Keratinocyte (primary cell): Measurements from ENCODE around the gene PLEKHS1. TPM values are rescaled to one million over a fixed set of nuclear protein-coding genes. Genes with fewer than 3 reads are reported as not detected.

ENCODE experiments used
- DNase-seq: peaks from one replicate; pipeline ENCODE4 v3.0.0-alpha.2; 2011; ENCODE audit warnings: low read depth, missing footprints, low spot score
- FAIRE-seq: peaks from 2 replicates; lab custom pipeline; 2011; peaks lifted over from hg19 to GRCh38; lab: Jason Lieb, UNC
- H2AFZ ChIP-seq: 2 replicates; pipeline ENCODE4 v1.6.0; 2012; ENCODE audit warnings: low read length, control low read depth, inconsistent platforms; ENCODE audit not compliant: control insufficient read depth
- H3K27ac ChIP-seq: 2 replicates; pipeline ENCODE4 v1.5.1; 2011; ENCODE audit warnings: low read length; ENCODE audit not compliant: control insufficient read depth, insufficient read depth
- H3K27me3 ChIP-seq: 3 replicates; pipeline ENCODE4 v1.6.0; 2011; ENCODE audit warnings: low read length; ENCODE audit not compliant: control insufficient read depth, insufficient read depth; ENCODE audit errors: extremely low read depth
- H3K36me3 ChIP-seq, 2 experiments: 2 replicates in 1 of 2; 3 replicates in 1 of 2; pipeline ENCODE4 v1.5.1; 2011; ENCODE audit warnings: low read length in 2 of 2, mild to moderate bottlenecking in 1 of 2; ENCODE audit not compliant: control insufficient read depth in 2 of 2, insufficient read depth in 2 of 2; ENCODE audit errors: extremely low read depth in 1 of 2
- H3K4me1 ChIP-seq: 3 replicates; pipeline ENCODE4 v1.5.1; 2011; ENCODE audit warnings: low read length; ENCODE audit not compliant: control insufficient read depth, insufficient read depth; ENCODE audit errors: extremely low read depth
- H3K4me2 ChIP-seq: 3 replicates; pipeline ENCODE4 v1.6.0; 2011; ENCODE audit warnings: low read depth, low read length; ENCODE audit not compliant: control insufficient read depth, insufficient read depth; ENCODE audit errors: extremely low read depth
- H3K4me3 ChIP-seq, 3 experiments: fragments of 200-600 bp in 1 of 3; sonication (generic) in 1 of 3; 2 replicates in 2 of 3; 3 replicates in 1 of 3; pipeline ENCODE4 v1.5.1; 2011 to 2016; ENCODE audit warnings: low read length in 3 of 3, mild to moderate bottlenecking in 3 of 3, control low read depth in 2 of 3, inconsistent platforms in 1 of 3, low read depth in 1 of 3, mixed read lengths in 1 of 3, mixed run types in 1 of 3, moderate library complexity in 1 of 3; ENCODE audit not compliant: control insufficient read depth in 2 of 3, insufficient read depth in 2 of 3; ENCODE audit errors: extremely low read depth in 1 of 3
- H3K79me2 ChIP-seq: 2 replicates; pipeline ENCODE4 v1.6.0; 2012; ENCODE audit warnings: low read length; ENCODE audit not compliant: control insufficient read depth, insufficient read depth
- H3K9ac ChIP-seq: 3 replicates; pipeline ENCODE4 v1.6.0; 2011; ENCODE audit warnings: low read length; ENCODE audit not compliant: control insufficient read depth, insufficient read depth; ENCODE audit errors: extremely low read depth
- H3K9me1 ChIP-seq: 3 replicates; pipeline ENCODE4 v1.6.0; 2011; ENCODE audit warnings: low read length; ENCODE audit not compliant: control insufficient read depth, insufficient read depth; ENCODE audit errors: extremely low read depth
- H3K9me3 ChIP-seq: 2 replicates; pipeline ENCODE4 v1.5.1; 2012; ENCODE audit warnings: low read depth, low read length; ENCODE audit not compliant: control insufficient read depth
- H4K20me1 ChIP-seq: 3 replicates; pipeline ENCODE4 v1.6.0; 2011; ENCODE audit warnings: low read length; ENCODE audit not compliant: control insufficient read depth, insufficient read depth; ENCODE audit errors: extremely low read depth
- CTCF ChIP-seq, 3 experiments: IDR thresholded peaks in 1 of 3; conservative IDR thresholded peaks in 1 of 3; optimal IDR thresholded peaks in 1 of 3; 2 replicates in 2 of 3; 3 replicates in 1 of 3; pipeline versions ENCODE3 to v1.5.1; 2011; ENCODE audit warnings: low read length in 3 of 3, mild to moderate bottlenecking in 3 of 3, moderate library complexity in 2 of 3, control low read depth in 1 of 3, inconsistent platforms in 1 of 3; ENCODE audit not compliant: insufficient read depth in 2 of 3; ENCODE audit errors: extremely low read depth in 1 of 3
- EZH2 ChIP-seq: IDR thresholded peaks from one replicate; pipeline ENCODE4 v1.6.1; 2012; ENCODE audit warnings: inconsistent platforms, mild to moderate bottlenecking, low read length, moderate library complexity
- dilution Hi-C: fragments of 300-500 bp; cut with MboI; formaldehyde crosslinking; loops from one replicate; pipeline ENCODE4 v1.7.0; 2020; ENCODE audit warnings: low sequenced_read_pairs; ENCODE audit not compliant: extremely low pct_ligation_motif_present
- polyA plus RNA-seq, 5 experiments: library from polyadenylated mRNA; depleted of rRNA in 3 of 5; stranded (reverse) in 3 of 5; stranded (forward) in 1 of 5; unstranded in 1 of 5; fragments of >200 nt; gene quantifications; 1 replicate in 1 of 5; 2 replicates in 3 of 5; 3 replicates in 1 of 5; pipeline versions ENCODE4 v1.2.1 to v1.2.3, GENCODE V29; 2011 to 2012; ENCODE audit warnings: missing spikeins in 2 of 5, low read depth in 1 of 5, low replicate concordance in 1 of 5

Gene PLEKHS1
- polyA plus RNA-seq, 1 donor (not counting 4 experiments of a cell fraction or from before 2014, with no cell fraction given): not detected

GRCh38 chr10:113762083-113762482 is 10.6 kb downstream of the PLEKHS1 start:
- Histone ChIP-seq H3K27ac (no peak overlapping the region), H3K36me3 (no peaks in the 10 kb centered on the region), H3K4me2 (no peak overlapping the region), H3K9me1 (no peaks in the 10 kb centered on the region), H3K4me3 (no peak overlapping the region), H3K9me3 (no peaks in the 10 kb centered on the region), H4K20me1 (no peaks in the 10 kb centered on the region), H3K27me3 (no peaks in the 10 kb centered on the region), H3K9ac (no peak overlapping the region), H3K4me1 (no peaks in the 10 kb centered on the region), H3K79me2 (no peaks in the 10 kb centered on the region), H2AFZ (no peak overlapping the region)
- DNase-seq: no peak
- dilution Hi-C loops: no loop called here
- TF ChIP-seq CTCF (optimal IDR thresholded peaks at IDR 0.05 in 1 of 3, IDR thresholded peaks at IDR 0.05 in 1 of 3, conservative IDR thresholded peaks at IDR 0.05 in 1 of 3; ENCODE audit: extremely low read depth in 1 of 3, insufficient read depth in 2 of 3, low read length in 3 of 3): no peak
- TF ChIP-seq EZH2: no peak
- no peak for FAIRE-seq

- Histone ChIP-seq H2AFZ (no peak overlapping the region), H3K36me3 (no peaks in the 10 kb centered on the region), H3K9me3 (no peaks in the 10 kb centered on the region), H3K4me2 (no peak overlapping the region), H3K27me3 (peaks cover 3% of the 10 kb centered on the region), H3K9ac (no peak overlapping the region), H3K27ac (no peak overlapping the region), H4K20me1 (no peaks in the 10 kb centered on the region), H3K79me2 (no peaks in the 10 kb centered on the region), H3K4me1 (no peaks in the 10 kb centered on the region), H3K4me3 (no peak overlapping the region), H3K9me1 (no peaks in the 10 kb centered on the region)
- no peak for FAIRE-seq
- no peak for DNase-seq
- no peak for TF ChIP-seq CTCF (optimal IDR thresholded peaks at IDR 0.05 in 1 of 3, IDR thresholded peaks at IDR 0.05 in 1 of 3, conservative IDR thresholded peaks at IDR 0.05 in 1 of 3; ENCODE audit: extremely low read depth in 1 of 3, insufficient read depth in 2 of 3, low read length in 3 of 3)
- no peak for TF ChIP-seq EZH2
- dilution Hi-C loops: no loop called here
Measured at GRCh38 chr10:113764582-113764981, 13.1 kb downstream of the PLEKHS1 start.
